Measurements from ENCODE around the gene GRAMD2B.

GRAMD2B gene

GRCh38 chr5:126483156-126483555 is 59.9 kb downstream of the GRAMD2B start:
- Histone ChIP-seq H2AFZ (ENCODE audit: low read length) (no peak overlapping the region), H3K36me3 (replicated peaks; ENCODE audit: insufficient read depth, low read length) (no peaks in the 10 kb centered on the region), H3K27ac (ENCODE audit: low read length) (no peak overlapping the region), H3K79me2 (ENCODE audit: low read length) (no peaks in the 10 kb centered on the region), H3K9me3 (replicated peaks; ENCODE audit: insufficient read depth, low read length) (no peaks in the 10 kb centered on the region), H3F3A (ENCODE audit: insufficient read depth, low read length) (no peaks in the 10 kb centered on the region), H3K4me2 (ENCODE audit: low read depth, low read length) (no peak overlapping the region), H3K9ac (ENCODE audit: low read length) (no peak overlapping the region), H3K4me1 (ENCODE audit: low read length) (no peaks in the 10 kb centered on the region), H3K9me2 (replicated peaks; ENCODE audit: insufficient read depth, low read length) (no peaks in the 10 kb centered on the region), H3K27me3 (replicated peaks; ENCODE audit: insufficient read depth, low read length) (no peaks in the 10 kb centered on the region), H4K20me1 (ENCODE audit: insufficient read depth, low read length) (no peaks in the 10 kb centered on the region), H3K4me3 (ENCODE audit: low read length) (no peak overlapping the region)
- TF ChIP-seq EZH2phosphoT487 (IDR thresholded peaks at IDR 0.05; ENCODE audit: low read length) (no peak), EZH2 (optimal IDR thresholded peaks at IDR 0.05; ENCODE audit: low read depth, low read length) (no peak), CTCF (IDR thresholded peaks at IDR 0.05; ENCODE audit: low read length) (no peak)
- DNase-seq, result no peak

DNA sequence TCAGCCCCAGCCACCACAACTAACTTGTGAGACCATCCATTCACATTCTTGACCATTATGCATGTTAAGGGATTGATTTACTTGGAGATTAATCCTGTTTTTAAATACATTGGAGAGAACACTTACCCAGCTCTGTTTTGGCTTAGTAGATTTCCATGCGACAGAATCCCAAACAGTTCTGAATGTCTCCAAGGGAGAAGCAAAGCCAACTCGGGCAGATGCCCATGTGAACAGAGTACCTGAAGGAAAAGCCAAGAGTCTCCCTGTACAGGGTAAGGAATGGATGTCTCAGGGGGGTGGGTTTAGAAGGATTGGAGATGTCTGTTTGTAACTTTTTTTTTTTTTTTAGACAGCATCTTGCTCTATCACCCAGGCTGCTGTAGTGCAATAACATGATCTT is 61.0 kb downstream of the GRAMD2B start:
- Histone ChIP-seq H3K4me3 (ENCODE audit: low read length) (no peak overlapping the region), H3K4me1 (ENCODE audit: low read length) (no peaks in the 10 kb centered on the region), H3K9ac (ENCODE audit: low read length) (no peak overlapping the region), H2AFZ (ENCODE audit: low read length) (no peak overlapping the region), H3K36me3 (replicated peaks; ENCODE audit: insufficient read depth, low read length) (no peaks in the 10 kb centered on the region), H3K79me2 (ENCODE audit: low read length) (no peaks in the 10 kb centered on the region), H3F3A (ENCODE audit: insufficient read depth, low read length) (no peaks in the 10 kb centered on the region), H4K20me1 (ENCODE audit: insufficient read depth, low read length) (no peaks in the 10 kb centered on the region), H3K27me3 (replicated peaks; ENCODE audit: insufficient read depth, low read length) (no peaks in the 10 kb centered on the region), H3K9me2 (replicated peaks; ENCODE audit: insufficient read depth, low read length) (no peaks in the 10 kb centered on the region), H3K27ac (ENCODE audit: low read length) (no peak overlapping the region), H3K9me3 (replicated peaks; ENCODE audit: insufficient read depth, low read length) (no peaks in the 10 kb centered on the region), H3K4me2 (ENCODE audit: low read depth, low read length) (no peak overlapping the region)
- no peak for DNase-seq
- TF ChIP-seq CTCF (IDR thresholded peaks at IDR 0.05; ENCODE audit: low read length), result no peak

GRCh38 chr5:126486332-126486731 is 63.1 kb downstream of the GRAMD2B start:
- Histone ChIP-seq H3F3A (ENCODE audit: insufficient read depth, low read length) (no peaks in the 10 kb centered on the region), H3K9me2 (replicated peaks; ENCODE audit: insufficient read depth, low read length) (no peaks in the 10 kb centered on the region), H3K4me2 (ENCODE audit: low read depth, low read length) (no peak overlapping the region), H3K27me3 (replicated peaks; ENCODE audit: insufficient read depth, low read length) (no peaks in the 10 kb centered on the region), H3K4me1 (ENCODE audit: low read length) (no peaks in the 10 kb centered on the region), H3K36me3 (replicated peaks; ENCODE audit: insufficient read depth, low read length) (no peaks in the 10 kb centered on the region), H3K79me2 (ENCODE audit: low read length) (no peaks in the 10 kb centered on the region), H3K9ac (ENCODE audit: low read length) (no peak overlapping the region), H3K27ac (ENCODE audit: low read length) (no peak overlapping the region), H2AFZ (ENCODE audit: low read length) (no peak overlapping the region), H3K9me3 (replicated peaks; ENCODE audit: insufficient read depth, low read length) (no peaks in the 10 kb centered on the region), H3K4me3 (ENCODE audit: low read length) (no peak overlapping the region), H4K20me1 (ENCODE audit: insufficient read depth, low read length) (no peaks in the 10 kb centered on the region)
- DNase-seq, result no peak
- TF ChIP-seq EZH2phosphoT487 (IDR thresholded peaks at IDR 0.05; ENCODE audit: low read length) (no peak), EZH2 (optimal IDR thresholded peaks at IDR 0.05; ENCODE audit: low read depth, low read length) (no peak), CTCF (IDR thresholded peaks at IDR 0.05; ENCODE audit: low read length) (no peak)

DNA sequence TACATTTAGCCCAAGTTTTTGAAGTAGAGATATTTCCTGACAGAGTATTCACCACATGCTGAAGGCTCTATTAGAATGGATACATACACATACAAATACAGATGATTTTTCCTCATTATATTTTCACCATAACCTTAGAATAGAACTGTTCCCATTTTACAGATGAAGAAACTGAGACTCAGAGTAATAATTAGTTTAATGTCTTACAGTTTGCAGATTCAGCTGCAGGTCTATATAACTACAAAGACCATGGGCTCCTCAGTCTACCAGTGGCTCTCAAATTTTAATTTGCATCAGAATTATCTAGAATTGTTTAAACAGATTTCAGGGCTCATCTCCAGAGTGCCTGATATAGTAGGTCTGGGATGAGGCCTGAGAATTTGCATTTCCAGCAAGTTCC is 64.4 kb downstream of the GRAMD2B start:
- H3K9me2 ChIP-seq (replicated peaks; ENCODE audit: insufficient read depth, low read length), result no peaks in the 10 kb centered on the region
- no peaks in the 10 kb centered on the region for H3K79me2 ChIP-seq (ENCODE audit: low read length)
- no peak overlapping the region for H3K4me3 ChIP-seq (ENCODE audit: low read length)
- H3K27me3 ChIP-seq (replicated peaks; ENCODE audit: insufficient read depth, low read length), result no peaks in the 10 kb centered on the region
- DNase-seq, result no peak
- no peaks in the 10 kb centered on the region for H3K4me1 ChIP-seq (ENCODE audit: low read length)
- no peak overlapping the region for H3K27ac ChIP-seq (ENCODE audit: low read length)
- H2AFZ ChIP-seq (ENCODE audit: low read length), result no peak overlapping the region
- H3F3A ChIP-seq (ENCODE audit: insufficient read depth, low read length), result no peaks in the 10 kb centered on the region
- no peaks in the 10 kb centered on the region for H3K9me3 ChIP-seq (replicated peaks; ENCODE audit: insufficient read depth, low read length)
- H4K20me1 ChIP-seq (ENCODE audit: insufficient read depth, low read length), result no peaks in the 10 kb centered on the region
- H3K36me3 ChIP-seq (replicated peaks; ENCODE audit: insufficient read depth, low read length), result no peaks in the 10 kb centered on the region
- no peak for TF ChIP-seq EZH2phosphoT487 (IDR thresholded peaks at IDR 0.05; ENCODE audit: low read length)
- no peak for TF ChIP-seq EZH2 (optimal IDR thresholded peaks at IDR 0.05; ENCODE audit: low read depth, low read length)
- no peak for TF ChIP-seq CTCF (IDR thresholded peaks at IDR 0.05; ENCODE audit: low read length)
- H3K9ac ChIP-seq (ENCODE audit: low read length), result no peak overlapping the region
- no peak overlapping the region for H3K4me2 ChIP-seq (ENCODE audit: low read depth, low read length)
